RWPE2 (cell line): ENCODE data around the gene RSRC1.

ENCODE experiments used
- ATAC-seq: fragments of 200-7000 bp; cut with Tn5 transposase; 3 replicates; pipeline ENCODE4 v1.9.1; 2021; ENCODE audit warnings: low read depth
- DNase-seq: peaks from one replicate; pipeline ENCODE4 v3.0.0-alpha.2; 2020; ENCODE audit warnings: low spot score
- H3K27ac ChIP-seq: fragments of 450-650 bp; 2 replicates; pipeline ENCODE4 v1.5.1; 2017; ENCODE audit warnings: mild to moderate bottlenecking; ENCODE audit not compliant: poor library complexity, severe bottlenecking
- H3K27me3 ChIP-seq: fragments of 250-450 bp; sonication (Bioruptor Pico); 2 replicates; pipeline ENCODE4 v1.5.1; 2021; ENCODE audit warnings: mild to moderate bottlenecking, moderate library complexity; ENCODE audit not compliant: insufficient read depth, poor library complexity, severe bottlenecking
- H3K36me3 ChIP-seq: fragments of 250-450 bp; sonication (Bioruptor Pico); 2 replicates; pipeline ENCODE4 v1.5.1; 2020; ENCODE audit warnings: low read depth, mild to moderate bottlenecking, moderate library complexity
- H3K4me1 ChIP-seq: fragments of 250-450 bp; sonication (Bioruptor Pico); 2 replicates; pipeline ENCODE4 v1.5.1; 2021; ENCODE audit warnings: mild to moderate bottlenecking, moderate library complexity; ENCODE audit not compliant: insufficient read depth, poor library complexity, severe bottlenecking
- H3K4me3 ChIP-seq: fragments of 250-450 bp; sonication (Bioruptor Pico); 2 replicates; pipeline ENCODE4 v1.5.1; 2021; ENCODE audit warnings: mild to moderate bottlenecking, moderate library complexity; ENCODE audit not compliant: severe bottlenecking
- H3K9me3 ChIP-seq: fragments of 250-450 bp; sonication (Bioruptor Pico); 2 replicates; pipeline ENCODE4 v1.5.1; 2021; ENCODE audit warnings: mild to moderate bottlenecking, moderate library complexity; ENCODE audit not compliant: severe bottlenecking
- CTCF ChIP-seq: fragments of 450-650 bp; IDR thresholded peaks from one replicate; pipeline ENCODE4 v1.5.1; 2017; ENCODE audit warnings: mild to moderate bottlenecking, moderate library complexity; ENCODE audit not compliant: poor library complexity, severe bottlenecking

RSRC1 gene

DNA sequence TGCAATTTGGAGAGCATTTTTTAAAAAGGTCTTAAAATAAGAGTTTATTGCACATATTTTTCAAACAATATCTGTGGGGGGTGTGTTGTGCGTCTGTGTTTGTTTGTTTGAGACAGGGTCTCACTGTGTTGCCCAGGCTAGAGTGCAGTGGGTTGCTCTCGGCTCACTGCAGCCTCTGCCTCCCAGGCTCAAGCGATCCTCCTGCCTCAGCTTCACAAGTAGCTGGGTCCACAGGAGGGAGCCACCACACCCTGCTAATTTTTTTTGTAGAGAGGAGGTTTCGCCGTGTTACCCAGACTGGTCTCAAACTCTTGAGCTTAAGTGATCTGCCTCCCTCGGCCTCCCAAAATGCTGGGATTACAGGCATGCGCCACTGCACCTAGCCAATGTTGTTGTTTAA is 463.8 kb downstream of the RSRC1 start:
- Histone ChIP-seq H3K27me3 (no peaks in the 10 kb centered on the region), H3K36me3 (no peaks in the 10 kb centered on the region), H3K27ac (no peak overlapping the region), H3K4me3 (no peak overlapping the region), H3K9me3 (no peaks in the 10 kb centered on the region), H3K4me1 (no peaks in the 10 kb centered on the region)
- ATAC-seq (no peak), DNase-seq (no peak)
- TF ChIP-seq CTCF, result no peak

DNA sequence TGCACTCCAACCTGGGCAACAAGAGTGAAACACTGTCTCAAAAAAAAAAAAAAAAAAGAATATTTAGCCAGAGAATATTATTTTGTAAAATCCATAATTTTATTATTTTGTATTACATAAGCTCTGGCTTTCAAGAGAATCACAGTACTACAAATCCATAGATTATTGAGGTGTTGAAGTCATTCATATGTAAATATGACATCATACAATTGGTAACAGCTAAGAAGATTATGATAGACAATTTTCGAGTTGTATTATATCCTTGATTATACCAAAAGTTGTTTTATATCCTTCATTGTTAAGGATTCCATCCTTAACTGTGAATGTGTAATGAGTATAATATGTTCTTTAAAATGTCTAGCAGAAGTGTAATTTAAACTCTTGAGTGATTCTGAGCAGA is 464.8 kb downstream of the RSRC1 start:
- no peak for DNase-seq
- Histone ChIP-seq H3K27me3 (no peaks in the 10 kb centered on the region), H3K4me3 (no peak overlapping the region), H3K4me1 (no peaks in the 10 kb centered on the region), H3K36me3 (no peaks in the 10 kb centered on the region; the same call in 1 of the 2 replicates), H3K27ac (no peak overlapping the region), H3K9me3 (no peaks in the 10 kb centered on the region)
- TF ChIP-seq CTCF, result no peak
- no peak for ATAC-seq

- DNase-seq (no peak), ATAC-seq (no peak)
- Histone ChIP-seq H3K4me3 (no peak overlapping the region), H3K27me3 (no peaks in the 10 kb centered on the region), H3K9me3 (no peaks in the 10 kb centered on the region), H3K36me3 (no peaks in the 10 kb centered on the region), H3K27ac (no peak overlapping the region), H3K4me1 (no peaks in the 10 kb centered on the region)
- no peak for TF ChIP-seq CTCF
Observed at GRCh38 chr3:158590223-158590622, 480.3 kb downstream of the RSRC1 start.
